HepG2 (cell line): ENCODE data around the gene PPP2R5C. TPM values are rescaled to one million over a fixed set of nuclear protein-coding genes. Genes with fewer than 3 reads are reported as not detected.

Experiments used
- BATF2 ChIP-seq: sonication (generic); formaldehyde crosslinking; IDR thresholded peaks from 2 replicates; pipeline ENCODE4 v1.8.0; 2022; ENCODE audit warnings: mild to moderate bottlenecking, missing genetic modification reagents, moderate library complexity
- HNRNPUL1 ChIP-seq: fragments of 200-400 bp; formaldehyde crosslinking; IDR thresholded peaks from 2 replicates; pipeline ENCODE4 v1.6.1; 2017; ENCODE audit warnings: low read depth, mild to moderate bottlenecking, low read length, moderate library complexity
- KAT8 ChIP-seq: IDR thresholded peaks from 2 replicates; pipeline ENCODE4 v1.6.1; 2016; ENCODE audit warnings: missing genetic modification reagents, missing compliant biosample characterization
- MAZ ChIP-seq, 2 experiments: sonication (generic) in 1 of 2; formaldehyde crosslinking in 1 of 2; IDR thresholded peaks; 2 replicates each; pipeline versions ENCODE4 v1.5.0 to v1.6.1; 2012 to 2020; ENCODE audit warnings: low read depth in 2 of 2, mild to moderate bottlenecking in 2 of 2, borderline replicate concordance in 1 of 2, improper control_type of control experiment in 1 of 2, low read length in 1 of 2, missing genetic modification reagents in 1 of 2, moderate library complexity in 1 of 2
- MED1 ChIP-seq: sonication (generic); formaldehyde crosslinking; IDR thresholded peaks from 2 replicates; pipeline ENCODE4 v1.4.0; 2020; ENCODE audit warnings: missing genetic modification reagents
- MXD3 ChIP-seq: IDR thresholded peaks from 2 replicates; pipeline ENCODE4 v1.6.1; 2016; ENCODE audit warnings: mild to moderate bottlenecking, missing biosample characterization, missing genetic modification reagents
- NONO ChIP-seq, 2 experiments: fragments of 450-650 bp in 1 of 2; sonication (generic) in 1 of 2; formaldehyde crosslinking in 1 of 2; IDR thresholded peaks in 1 of 2; conservative IDR thresholded peaks in 1 of 2; 2 replicates each; pipeline versions ENCODE4 v1.6.1 to v1.8.0; 2017 to 2022; ENCODE audit warnings: mild to moderate bottlenecking in 1 of 2, missing genetic modification reagents in 1 of 2, moderate library complexity in 1 of 2
- RARG ChIP-seq: sonication (generic); formaldehyde crosslinking; IDR thresholded peaks from 2 replicates; pipeline ENCODE4 v1.4.0; 2020; ENCODE audit warnings: low read depth, mild to moderate bottlenecking, missing genetic modification reagents
- RBAK ChIP-seq: sonication (generic); formaldehyde crosslinking; IDR thresholded peaks from 2 replicates; pipeline ENCODE4 v1.5.1; 2020; ENCODE audit warnings: mild to moderate bottlenecking, missing genetic modification reagents
- SRSF1 ChIP-seq: fragments of 200-400 bp; formaldehyde crosslinking; optimal IDR thresholded peaks from 2 replicates; pipeline ENCODE3; 2017; ENCODE audit warnings: mild to moderate bottlenecking, low read depth, low read length, moderate library complexity
- TEAD3 ChIP-seq: optimal IDR thresholded peaks from 2 replicates; pipeline ENCODE3; 2016; ENCODE audit warnings: borderline replicate concordance
- ZBTB10 ChIP-seq: sonication (generic); formaldehyde crosslinking; IDR thresholded peaks from 2 replicates; pipeline ENCODE4 v1.4.0; 2020; ENCODE audit warnings: missing genetic modification reagents, borderline replicate concordance
- ZBTB38 ChIP-seq: sonication (generic); formaldehyde crosslinking; IDR thresholded peaks from 2 replicates; pipeline ENCODE4 v1.5.1; 2020; ENCODE audit warnings: mild to moderate bottlenecking, missing genetic modification reagents
- ZEB1 ChIP-seq: IDR thresholded peaks from 2 replicates; pipeline ENCODE4 v1.6.1; 2012; ENCODE audit warnings: mild to moderate bottlenecking, low read depth, inconsistent platforms; ENCODE audit not compliant: insufficient replicate concordance
- ZNF317 ChIP-seq: sonication (generic); formaldehyde crosslinking; IDR thresholded peaks from 2 replicates; pipeline ENCODE4 v1.5.0; 2020; ENCODE audit warnings: mild to moderate bottlenecking, missing genetic modification reagents
- ZNF724P ChIP-seq: sonication (generic); formaldehyde crosslinking; IDR thresholded peaks from 2 replicates; pipeline ENCODE4 v1.8.0; 2022; ENCODE audit warnings: missing genetic modification reagents, borderline replicate concordance
- ZNF766 ChIP-seq: sonication (generic); formaldehyde crosslinking; IDR thresholded peaks from 2 replicates; pipeline ENCODE4 v1.5.0; 2020; ENCODE audit warnings: missing genetic modification reagents, borderline replicate concordance
- ZNF782 ChIP-seq: sonication (generic); formaldehyde crosslinking; IDR thresholded peaks from 2 replicates; pipeline ENCODE4 v1.4.0; 2020; ENCODE audit warnings: missing genetic modification reagents, mild to moderate bottlenecking, borderline replicate concordance
- ZNF816 ChIP-seq: sonication (generic); formaldehyde crosslinking; IDR thresholded peaks from 2 replicates; pipeline ENCODE4 v1.8.0; 2022; ENCODE audit warnings: missing genetic modification reagents, mild to moderate bottlenecking, borderline replicate concordance
- polyA plus RNA-seq, 8 experiments: library from polyadenylated mRNA; depleted of rRNA in 3 of 8; stranded (reverse) in 7 of 8; unstranded in 1 of 8; fragments of >200 nt; fragmentation: Illumina TruSeq in 4 of 8; extraction: Trizol in 4 of 8; gene quantifications; 2 replicates each; pipeline versions ENCODE4 v1.2.1 to v1.2.3, GENCODE V29; 2011 to 2016; ENCODE audit warnings: low read depth in 4 of 8, missing spikeins in 1 of 8, mixed read lengths in 1 of 8; ENCODE audit not compliant: insufficient read depth in 1 of 8
- total RNA-seq, 5 experiments: library from RNA; depleted of rRNA; stranded (reverse); fragments of >200 nt; fragmentation: Illumina TruSeq; extraction: Trizol; gene quantifications; 2 replicates each; pipeline ENCODE4 v1.2.3, GENCODE V29; 2016; ENCODE audit warnings: low read depth in 1 of 5
- TF ChIP-seq, protein P1 (sequence below): sonication (generic); formaldehyde crosslinking; IDR thresholded peaks from 2 replicates; pipeline ENCODE4 v1.4.0; 2020; ENCODE audit warnings: mild to moderate bottlenecking, missing genetic modification reagents, borderline replicate concordance
- TF ChIP-seq, protein P2 (sequence below): sonication (generic); formaldehyde crosslinking; IDR thresholded peaks from 2 replicates; pipeline ENCODE4 v1.5.0; 2020; ENCODE audit warnings: missing genetic modification reagents, mild to moderate bottlenecking, borderline replicate concordance

PPP2R5C gene
- total and polyA plus RNA-seq, 2 of the 13 experiments (the other 11 are each of a cell fraction or from before 2014, with no cell fraction given): 74.3 to 78.5 TPM

DNA sequence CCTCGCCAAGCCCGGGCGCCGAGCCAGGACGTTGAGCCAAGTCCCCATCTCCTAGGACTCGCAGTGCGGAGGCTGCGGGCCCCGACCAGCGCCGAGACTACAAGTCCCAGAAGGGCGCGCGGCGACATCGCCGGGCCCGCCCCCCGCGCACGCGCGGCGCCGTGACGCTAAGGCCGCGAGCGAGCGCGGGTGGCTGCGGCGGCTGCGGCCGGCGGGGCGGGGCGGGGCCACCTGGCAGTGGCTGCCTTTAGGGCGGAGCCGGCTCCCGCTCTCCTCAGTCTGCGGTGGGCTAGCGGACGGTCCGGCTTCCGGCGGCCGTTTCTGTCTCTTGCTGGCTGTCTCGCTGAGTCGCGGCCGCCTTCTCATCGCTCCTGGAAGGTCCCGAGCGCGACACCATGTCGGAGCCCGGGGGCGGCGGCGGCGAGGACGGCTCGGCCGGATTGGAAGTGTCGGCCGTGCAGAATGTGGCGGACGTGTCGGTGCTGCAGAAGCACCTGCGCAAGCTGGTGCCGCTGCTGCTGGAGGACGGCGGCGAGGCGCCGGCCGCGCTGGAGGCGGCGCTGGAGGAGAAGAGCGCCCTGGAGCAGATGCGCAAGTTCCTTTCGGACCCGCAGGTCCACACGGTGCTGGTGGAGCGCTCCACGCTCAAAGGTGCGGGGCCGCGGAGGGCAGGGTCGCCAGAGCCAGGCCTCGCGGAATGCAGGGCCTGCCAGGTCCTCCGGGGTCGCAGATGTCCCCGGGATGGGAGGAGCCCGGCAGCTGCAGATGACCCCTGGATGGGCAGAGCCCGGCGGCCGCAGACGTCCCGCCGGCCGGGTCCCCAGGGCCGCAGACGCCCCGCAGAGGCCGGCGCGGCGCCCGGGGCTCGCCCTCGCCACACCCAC lies 203.0 kb downstream of the PPP2R5C start, which contains the start of gene DYNC1H1 (continued):
- TF ChIP-seq ZNF317 (CRISPR knock-in tag): peak; percentile 64; the same call in 1 of the 2 replicates
- peak; percentile 37; the same call in 1 of the 2 replicates for TF ChIP-seq MAZ (IDR thresholded peaks at IDR 0.05; ENCODE audit: borderline replicate concordance, low read depth, low read length)
- peak; percentile 61; the same call in 1 of the 2 replicates for TF ChIP-seq MAZ (CRISPR knock-in tag; IDR thresholded peaks at IDR 0.05; ENCODE audit: low read depth)
- no peak for TF ChIP-seq RBAK (CRISPR knock-in tag)
- 0 out of 2 replicates have a peak, but pooled peaks have one; percentile 35 for TF ChIP-seq KAT8 (CRISPR knock-in tag)
- no peak for TF ChIP-seq NONO (IDR thresholded peaks at IDR 0.05)
- TF ChIP-seq NONO (CRISPR knock-in tag; conservative IDR thresholded peaks at IDR 0.05): peak; percentile 63
- peak; percentile 36; the same call in 1 of the 2 replicates for TF ChIP-seq ZNF782 (CRISPR knock-in tag)
- TF ChIP-seq HNRNPUL1: no peak
- TF ChIP-seq, protein P1, sequence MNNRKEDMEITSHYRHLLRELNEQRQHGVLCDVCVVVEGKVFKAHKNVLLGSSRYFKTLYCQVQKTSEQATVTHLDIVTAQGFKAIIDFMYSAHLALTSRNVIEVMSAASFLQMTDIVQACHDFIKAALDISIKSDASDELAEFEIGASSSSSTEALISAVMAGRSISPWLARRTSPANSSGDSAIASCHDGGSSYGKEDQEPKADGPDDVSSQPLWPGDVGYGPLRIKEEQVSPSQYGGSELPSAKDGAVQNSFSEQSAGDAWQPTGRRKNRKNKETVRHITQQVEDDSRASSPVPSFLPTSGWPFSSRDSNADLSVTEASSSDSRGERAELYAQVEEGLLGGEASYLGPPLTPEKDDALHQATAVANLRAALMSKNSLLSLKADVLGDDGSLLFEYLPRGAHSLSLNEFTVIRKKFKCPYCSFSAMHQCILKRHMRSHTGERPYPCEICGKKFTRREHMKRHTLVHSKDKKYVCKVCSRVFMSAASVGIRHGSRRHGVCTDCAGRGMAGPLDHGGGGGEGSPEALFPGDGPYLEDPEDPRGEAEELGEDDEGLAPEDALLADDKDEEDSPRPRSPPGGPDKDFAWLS (CRISPR knock-in tag): no peak
- TF ChIP-seq MED1 (CRISPR knock-in tag): peak; percentile 24; the same call in 1 of the 2 replicates
- peak; percentile 63; the same call in 1 of the 2 replicates for TF ChIP-seq ZNF816 (CRISPR knock-in tag)
- no peak for TF ChIP-seq ZEB1
- no peak for TF ChIP-seq ZBTB10 (CRISPR knock-in tag)
- peak; percentile 66; the same call in 1 of the 2 replicates for TF ChIP-seq ZBTB38
- peak; percentile 85 for TF ChIP-seq MXD3 (CRISPR knock-in tag)
- no peak for TF ChIP-seq SRSF1
- peak; percentile 31; the same call in 1 of the 2 replicates for TF ChIP-seq ZNF766 (CRISPR knock-in tag)
- TF ChIP-seq, protein P2, sequence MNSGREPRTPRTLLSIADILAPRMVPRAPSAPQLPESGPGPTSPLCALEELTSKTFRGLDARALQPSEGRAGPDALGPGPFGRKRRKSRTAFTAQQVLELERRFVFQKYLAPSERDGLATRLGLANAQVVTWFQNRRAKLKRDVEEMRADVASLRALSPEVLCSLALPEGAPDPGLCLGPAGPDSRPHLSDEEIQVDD (CRISPR knock-in tag): peak; percentile 24; the same call in 1 of the 2 replicates
- TF ChIP-seq BATF2 (CRISPR knock-in tag): 0 out of 2 replicates have a peak, but pooled peaks have one; percentile 77
- TF ChIP-seq RARG (CRISPR knock-in tag): no peak
- TF ChIP-seq TEAD3 (CRISPR knock-in tag): peak; percentile 14
- TF ChIP-seq ZNF724P: 0 out of 2 replicates have a peak, but pooled peaks have one; percentile 59
